Stomach smooth muscle (tissue), 2 donors: ENCODE measurements around the gene HOXB2.

Source experiments
- H3K27ac ChIP-seq: one replicate; pipeline ENCODE4 v1.7.0; 2013; ENCODE audit warnings: mild to moderate bottlenecking, low read length, inconsistent platforms
- H3K27me3 ChIP-seq, 2 donors: one replicate each; pipeline ENCODE4 v1.7.0; 2013; ENCODE audit warnings: low read length in 2 of 2; ENCODE audit not compliant: insufficient read depth in 2 of 2, control insufficient read depth in 1 of 2
- H3K36me3 ChIP-seq, 2 donors: one replicate each; pipeline ENCODE4 v1.7.0; 2013; ENCODE audit warnings: low read length in 2 of 2; ENCODE audit not compliant: control insufficient read depth in 2 of 2, insufficient read depth in 2 of 2
- H3K4me1 ChIP-seq: one replicate; pipeline ENCODE4 v1.7.0; 2013; ENCODE audit warnings: low read length; ENCODE audit not compliant: control insufficient read depth, insufficient read depth
- H3K4me3 ChIP-seq, 2 donors: one replicate each; pipeline ENCODE4 v1.7.0; 2013; ENCODE audit warnings: low read length in 2 of 2
- H3K9ac ChIP-seq, 2 donors: one replicate each; pipeline ENCODE4 v1.7.0; 2013; ENCODE audit warnings: low read length in 2 of 2, mild to moderate bottlenecking in 1 of 2
- H3K9me3 ChIP-seq, 2 donors: one replicate each; pipeline ENCODE4 v1.7.0; 2013; ENCODE audit warnings: low read length in 2 of 2; ENCODE audit not compliant: control insufficient read depth in 2 of 2
- donor health status: healthy.
- donor health status: Pancreatic carcinoma.

HOXB2 gene

DNA sequence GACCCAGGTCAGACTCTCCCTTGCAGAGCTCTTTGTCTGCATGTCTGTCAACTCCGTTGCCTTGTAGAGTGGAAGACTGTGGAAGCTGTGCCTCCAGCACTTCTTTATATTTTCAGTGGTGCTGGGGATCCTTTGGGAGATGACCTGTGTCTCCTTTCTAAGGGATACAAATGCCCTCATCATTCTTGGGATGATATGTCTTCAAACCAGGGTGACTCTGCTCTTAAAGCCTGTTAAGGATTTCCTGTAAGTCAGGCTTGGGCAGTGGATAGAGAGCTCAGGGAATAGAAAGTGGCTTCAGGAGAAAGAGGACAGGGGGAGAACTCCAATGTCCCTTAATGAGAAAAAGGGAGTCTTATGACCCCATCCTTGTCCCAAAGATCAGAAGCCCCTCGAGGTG is 43.6 kb upstream of the HOXB2 start:
- Histone ChIP-seq H3K4me3 (peak overlapping the region in 1 of 2 donors; percentile 49), H3K36me3 (no peaks in the 10 kb centered on the region), H3K27ac (no peak overlapping the region), H3K9me3 (no peaks in the 10 kb centered on the region), H3K27me3 (peaks cover 5 to 55% of the 10 kb centered on the region in 2 donors), H3K4me1 (peaks cover 53% of the 10 kb centered on the region), H3K9ac (peak overlapping the region in 1 of 2 donors; percentile 22)

GRCh38 chr17:48588074-48588415 is 43.1 kb upstream of the HOXB2 start:
- Histone ChIP-seq H3K27ac (peak overlapping the region; percentile 85), H3K36me3 (no peaks in the 10 kb centered on the region), H3K4me3 (peak overlapping the region in 1 of 2 donors; percentile 49), H3K27me3 (peaks cover 2 to 53% of the 10 kb centered on the region in 2 donors), H3K9ac (peak overlapping the region in 1 of 2 donors; percentile 21), H3K9me3 (no peaks in the 10 kb centered on the region), H3K4me1 (peaks cover 53% of the 10 kb centered on the region)

- Histone ChIP-seq H3K4me3 (peak overlapping the region in 1 of 2 donors; percentile 97), H3K4me1 (peaks cover 53% of the 10 kb centered on the region), H3K27me3 (peaks cover 2 to 55% of the 10 kb centered on the region in 2 donors), H3K36me3 (no peaks in the 10 kb centered on the region), H3K9me3 (no peaks in the 10 kb centered on the region), H3K9ac (peak overlapping the region in 1 of 2 donors; percentile 21), H3K27ac (peak overlapping the region; percentile 85)
Measured at GRCh38 chr17:48587276-48588073, 42.6 kb upstream of the HOXB2 start.

DNA sequence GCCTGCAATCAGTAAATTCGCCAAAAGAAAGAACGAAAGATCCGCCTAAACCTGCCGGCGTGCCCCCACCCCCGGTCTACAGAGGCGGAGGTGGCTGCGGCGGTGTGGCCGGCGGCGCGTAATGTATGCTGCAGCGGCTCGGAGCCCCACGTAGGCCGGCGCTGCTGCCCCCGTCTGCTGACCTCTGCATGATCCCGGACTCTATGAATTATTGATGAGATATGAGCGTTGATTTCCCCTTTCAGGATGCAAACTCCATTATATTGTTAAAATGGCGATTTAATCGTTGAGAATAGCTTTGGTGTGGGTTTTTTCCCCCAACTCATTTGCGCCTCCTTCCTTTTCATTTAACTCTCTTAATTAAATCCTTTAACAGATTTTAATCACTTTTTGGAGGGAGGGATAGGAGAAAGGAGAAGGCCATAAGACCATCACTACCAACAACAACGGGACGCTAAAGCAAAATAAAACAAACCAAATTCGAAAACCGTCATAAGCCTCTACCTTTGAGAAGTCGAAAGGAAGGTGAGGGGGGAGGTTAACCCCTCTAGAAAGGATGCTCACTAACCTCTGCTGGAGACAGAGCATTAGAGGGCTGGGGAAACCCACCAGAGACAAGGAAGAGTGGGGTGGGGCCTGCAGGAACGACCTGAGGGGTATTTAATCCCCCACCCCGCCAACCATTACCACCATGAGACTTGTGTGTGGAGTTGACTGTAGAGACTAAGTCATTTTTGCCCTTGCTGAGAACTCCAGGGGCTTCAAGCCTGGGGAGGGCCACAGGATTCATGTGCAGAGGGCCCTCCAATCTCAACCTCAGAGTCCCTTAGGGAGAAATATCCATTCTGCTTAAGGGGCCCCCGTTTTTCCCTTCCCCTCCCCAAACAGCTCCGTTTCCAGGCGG is 41.7 kb upstream of the HOXB2 start:
- Histone ChIP-seq H3K4me3 (peak overlapping the region; percentile 88 to 97), H3K36me3 (no peaks in the 10 kb centered on the region), H3K4me1 (peaks cover 50% of the 10 kb centered on the region), H3K9ac (peak overlapping the region in 1 of 2 donors; percentile 81), H3K27me3 (peaks cover 2 to 55% of the 10 kb centered on the region in 2 donors), H3K27ac (peak overlapping the region; percentile 85), H3K9me3 (no peaks in the 10 kb centered on the region)

DNA sequence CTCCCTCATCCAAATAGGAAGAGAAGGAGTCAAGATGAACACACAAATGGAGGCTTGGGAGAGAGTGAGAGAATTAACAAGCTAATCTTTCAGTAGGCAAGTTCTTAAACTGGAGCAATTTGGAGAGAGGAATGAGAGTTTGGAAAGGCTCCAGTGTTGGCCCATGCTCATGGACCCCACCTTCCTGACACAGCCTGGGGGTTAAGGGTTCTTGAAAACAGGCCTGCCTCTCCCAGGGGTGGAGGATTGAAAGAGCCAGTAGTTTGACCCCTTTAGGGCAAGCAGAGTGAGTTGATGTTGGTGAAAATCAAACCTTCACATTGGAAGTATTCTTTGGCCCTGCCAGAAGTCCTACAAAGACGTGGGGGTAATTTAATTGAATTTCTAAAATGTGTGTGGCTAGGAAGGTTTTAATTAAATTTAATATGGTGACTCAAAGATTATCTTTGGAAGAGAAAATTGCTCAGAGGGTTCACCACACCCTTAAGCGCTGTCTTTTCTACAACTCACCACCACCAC is 39.4 kb upstream of the HOXB2 start:
- peaks cover 0 to 51% of the 10 kb centered on the region in 2 donors for H3K27me3 ChIP-seq
- no peak overlapping the region for H3K9ac ChIP-seq
- no peaks in the 10 kb centered on the region for H3K9me3 ChIP-seq
- H3K27ac ChIP-seq = no peak overlapping the region
- peaks cover 56% of the 10 kb centered on the region for H3K4me1 ChIP-seq
- H3K4me3 ChIP-seq = peak overlapping the region in 1 of 2 donors; percentile 55
- no peaks in the 10 kb centered on the region for H3K36me3 ChIP-seq

GRCh38 chr17:48583708-48584222 is 38.9 kb upstream of the HOXB2 start:
- Histone ChIP-seq H3K4me1 (peaks cover 58% of the 10 kb centered on the region), H3K27ac (peak overlapping the region; percentile 92), H3K9me3 (no peaks in the 10 kb centered on the region), H3K4me3 (no peak overlapping the region), H3K36me3 (no peaks in the 10 kb centered on the region), H3K27me3 (peaks cover 0 to 52% of the 10 kb centered on the region in 2 donors), H3K9ac (no peak overlapping the region)

- H3K27ac ChIP-seq = peak overlapping the region; percentile 92
- peaks cover 64% of the 10 kb centered on the region for H3K4me1 ChIP-seq
- no peaks in the 10 kb centered on the region for H3K9me3 ChIP-seq
- H3K9ac ChIP-seq = peak overlapping the region; percentile 74 to 94
- H3K4me3 ChIP-seq = peak overlapping the region; percentile 50 to 84
- H3K36me3 ChIP-seq = no peaks in the 10 kb centered on the region
- H3K27me3 ChIP-seq = peaks cover 0 to 48% of the 10 kb centered on the region in 2 donors
Measured at GRCh38 chr17:48582750-48583069, 37.8 kb upstream of the HOXB2 start.

DNA sequence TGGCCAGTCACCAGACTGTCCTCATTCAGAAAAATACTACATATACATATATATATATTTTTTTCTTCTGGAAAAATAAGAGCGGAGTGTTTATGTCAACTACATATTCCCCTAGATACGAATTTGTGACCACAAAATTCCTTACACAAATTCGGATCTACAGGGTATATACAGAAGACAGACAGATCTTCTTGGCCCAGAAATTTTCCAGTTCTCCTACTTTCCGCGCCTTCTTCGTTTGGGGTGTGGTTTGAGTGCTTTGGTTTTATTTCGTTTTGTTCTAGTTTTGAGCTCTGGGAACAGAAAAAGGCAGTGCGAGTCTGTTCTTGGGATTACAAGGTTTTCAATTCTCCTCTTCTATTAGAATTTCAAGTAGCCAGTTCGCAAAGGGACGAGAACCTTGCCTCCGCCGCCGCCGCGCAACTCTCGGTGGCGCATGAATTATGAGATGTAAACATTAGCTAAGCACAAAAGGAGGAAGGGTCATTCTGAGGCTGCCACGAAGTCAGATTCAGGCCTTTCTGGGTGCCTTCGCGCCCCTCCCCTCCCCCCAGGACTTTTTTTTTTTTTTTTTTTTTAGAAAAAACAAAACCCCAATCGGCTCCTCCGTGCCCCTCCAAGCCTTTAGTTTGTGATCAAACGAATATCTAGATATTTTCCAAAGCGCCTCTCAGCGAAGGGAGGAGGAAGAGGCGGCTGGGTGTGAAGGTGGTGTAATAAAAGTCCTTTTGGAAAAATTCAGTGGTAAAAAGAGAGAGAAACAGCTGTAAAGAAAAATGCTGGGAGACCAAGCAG is 35.0 kb upstream of the HOXB2 start:
- Histone ChIP-seq H3K27me3 (peaks cover 0 to 65% of the 10 kb centered on the region in 2 donors), H3K4me3 (peak overlapping the region in 1 of 2 donors; percentile 84), H3K27ac (peak overlapping the region; percentile 92), H3K9ac (peak overlapping the region; percentile 38 to 94), H3K4me1 (peaks cover 57% of the 10 kb centered on the region), H3K36me3 (no peaks in the 10 kb centered on the region), H3K9me3 (no peaks in the 10 kb centered on the region)

GRCh38 chr17:48579471-48579759 is 34.5 kb upstream of the HOXB2 start:
- Histone ChIP-seq H3K4me3 (peak overlapping the region; percentile 59 to 83), H3K9ac (peak overlapping the region; percentile 51 to 62), H3K36me3 (no peaks in the 10 kb centered on the region), H3K9me3 (no peaks in the 10 kb centered on the region), H3K27ac (peak overlapping the region; percentile 77), H3K4me1 (peaks cover 58% of the 10 kb centered on the region), H3K27me3 (peaks cover 0 to 67% of the 10 kb centered on the region in 2 donors)
